NCI-H1092 (cell line): Measurements from ENCODE around the gene LCK.

ENCODE experiments used
- DNase-seq: peaks from one replicate; lab custom pipeline; 2025; lab: John Stamatoyannopoulos, UW

Gene LCK

DNA sequence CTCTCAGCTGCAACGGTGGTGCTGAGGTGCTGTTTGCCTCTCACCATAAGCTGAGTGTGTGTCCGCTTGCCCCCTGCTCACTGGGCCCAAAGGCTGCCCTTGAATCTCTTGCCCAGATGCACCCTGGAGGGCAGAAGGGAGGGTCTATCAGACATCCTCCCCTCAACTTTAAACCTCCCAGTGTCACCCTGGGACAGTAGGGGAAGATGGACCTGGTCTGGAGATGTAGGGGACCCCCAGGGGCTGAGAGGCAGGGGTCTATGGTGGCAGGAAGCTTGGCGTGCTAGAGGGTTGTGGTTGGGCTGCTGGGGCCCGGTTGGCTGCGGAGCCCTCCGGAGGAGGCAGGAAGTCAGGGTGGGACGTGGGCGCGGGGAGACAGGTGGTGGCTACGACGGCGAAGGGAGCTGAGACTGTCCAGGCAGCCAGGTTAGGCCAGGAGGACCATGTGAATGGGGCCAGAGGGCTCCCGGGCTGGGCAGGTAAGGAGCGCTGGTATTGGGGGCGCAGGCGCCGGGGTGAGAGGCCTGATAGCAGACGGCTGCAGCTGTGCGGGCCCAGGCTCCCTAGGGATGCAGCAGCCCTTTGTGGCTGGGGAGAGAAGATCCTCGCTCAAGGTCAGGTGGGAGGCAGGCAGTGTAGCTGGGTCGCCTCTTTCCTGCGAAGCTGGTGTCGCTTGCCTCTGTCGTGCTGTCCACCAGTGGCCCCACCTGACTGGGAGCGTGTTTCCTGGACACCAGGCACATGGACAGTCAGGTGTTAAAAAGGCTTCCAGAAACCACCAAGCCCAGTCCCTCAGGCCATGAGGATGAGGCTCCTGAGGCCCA lies at the start of gene LCK:
LCK (plus strand) TSS at position 373 of the 824 bp plus-strand sequence. CDS start 23,065 bp downstream, outside the sequence.
- no peak for DNase-seq

DNA sequence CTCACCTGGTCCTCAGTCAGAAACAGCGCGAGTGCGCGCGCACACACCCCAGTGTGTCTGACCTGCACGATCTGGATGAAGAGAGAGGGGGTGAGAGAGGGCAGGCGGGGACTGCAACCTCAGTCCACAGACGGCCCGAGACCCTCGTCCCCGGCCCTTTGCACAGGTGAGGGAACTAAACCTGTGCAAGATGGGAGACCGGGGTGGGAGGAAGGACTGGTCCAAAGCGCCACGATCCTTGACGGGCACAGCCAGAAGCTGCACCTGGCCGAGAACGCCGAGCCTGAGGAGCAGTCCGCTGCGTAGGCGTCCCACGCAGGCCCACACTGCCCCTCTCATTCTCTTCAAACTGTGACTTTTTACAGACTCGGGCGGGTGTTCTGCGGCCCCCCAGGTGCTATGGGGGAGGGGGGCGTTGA lies 46.1 kb upstream of the LCK start:
- DNase-seq, result no peak

DNA sequence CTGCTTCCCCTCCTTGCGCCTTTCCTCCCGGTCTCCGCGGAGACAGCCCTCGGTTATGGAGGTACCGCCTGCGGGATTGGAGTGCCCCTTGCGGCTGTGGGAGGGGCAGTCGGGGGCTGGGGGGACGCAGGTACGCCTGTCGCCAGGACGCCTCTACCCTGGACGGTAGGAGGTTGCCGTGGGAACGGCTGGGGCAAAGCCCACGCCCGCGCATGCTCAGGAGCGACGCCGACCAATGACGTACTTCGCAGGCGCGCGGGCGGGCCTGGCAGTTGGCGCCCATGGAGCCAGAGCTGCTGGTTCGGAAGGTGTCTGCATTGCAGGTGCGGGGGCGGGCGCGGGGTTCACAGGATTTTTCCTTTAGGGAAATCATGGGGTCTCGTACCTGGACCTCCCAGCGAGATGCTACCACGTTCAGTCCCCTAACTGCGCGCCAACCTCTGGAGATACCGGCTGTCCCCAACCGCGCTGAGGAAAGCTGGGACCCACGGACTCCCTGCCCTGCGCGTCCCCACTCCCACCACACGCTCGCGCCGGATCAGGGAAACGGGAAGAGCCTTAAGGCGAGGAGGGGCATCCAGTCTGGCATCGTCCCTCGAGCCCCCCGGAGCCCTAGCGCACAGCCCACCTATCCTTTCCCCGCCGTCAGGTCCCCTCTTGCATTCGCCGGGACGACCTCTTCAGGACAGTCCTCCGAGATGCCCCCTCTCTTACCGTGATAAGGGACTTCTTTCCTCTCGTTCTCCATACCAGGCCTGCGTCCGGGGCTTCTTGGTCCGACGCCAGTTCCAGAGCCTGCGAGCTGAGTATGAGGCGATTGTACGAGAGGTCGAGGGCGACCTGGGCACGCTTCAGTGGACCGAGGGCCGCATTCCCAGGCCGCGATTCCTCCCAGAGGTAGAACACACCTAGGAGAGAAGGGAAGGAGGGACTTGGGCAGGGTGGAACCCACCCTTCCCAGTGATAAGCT lies 45.4 kb upstream of the LCK start, which contains the start of gene IQCC:
IQCC (plus strand) TSS at position 271 of the 970 bp plus-strand sequence; CDS start at position 282, 11 bp downstream.
- peak; percentile 95 for DNase-seq

DNA sequence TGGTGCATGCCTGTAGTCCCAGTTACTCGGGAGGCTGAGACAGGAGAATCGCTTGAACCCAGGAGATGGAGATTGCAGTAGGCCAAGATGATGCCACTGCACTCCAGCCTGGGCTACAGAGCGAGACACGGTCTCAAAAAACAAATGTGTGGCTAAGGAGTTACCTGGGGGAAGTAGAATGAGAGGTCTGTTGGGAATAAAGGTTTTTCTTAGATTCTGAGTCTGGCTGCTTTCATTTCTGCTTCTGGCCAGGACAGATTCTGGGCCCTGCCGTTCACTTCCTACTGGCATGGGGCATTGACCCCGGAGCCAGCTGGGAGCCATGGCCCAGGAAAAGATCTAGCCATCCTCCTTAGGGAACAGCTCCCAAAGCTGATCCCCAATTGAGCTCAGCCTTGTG lies 42.6 kb upstream of the LCK start:
- no peak for DNase-seq

DNA sequence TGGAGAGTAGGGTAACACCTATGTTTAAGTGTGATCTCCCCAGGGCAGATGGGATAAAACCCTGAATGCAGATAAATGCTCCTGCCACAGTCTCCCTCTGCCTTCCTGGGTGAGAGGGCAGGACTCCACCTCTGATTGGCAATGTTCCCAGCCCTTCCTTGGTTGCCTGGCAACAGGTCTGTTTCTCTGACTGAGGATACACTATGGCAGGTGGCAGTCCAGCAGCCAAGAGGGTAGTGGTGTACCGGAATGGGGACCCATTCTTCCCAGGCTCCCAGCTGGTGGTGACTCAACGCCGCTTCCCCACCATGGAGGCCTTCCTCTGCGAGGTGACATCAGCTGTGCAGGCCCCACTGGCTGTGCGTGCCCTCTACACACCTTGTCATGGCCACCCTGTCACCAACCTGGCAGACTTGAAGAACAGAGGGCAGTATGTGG lies 42.2 kb upstream of the LCK start, which contains the start of gene DCDC2B:
DCDC2B (plus strand) TSS at position 199 of the 438 bp plus-strand sequence; CDS start at position 204, 5 bp downstream.
- peak; percentile 90 for DNase-seq

DNA sequence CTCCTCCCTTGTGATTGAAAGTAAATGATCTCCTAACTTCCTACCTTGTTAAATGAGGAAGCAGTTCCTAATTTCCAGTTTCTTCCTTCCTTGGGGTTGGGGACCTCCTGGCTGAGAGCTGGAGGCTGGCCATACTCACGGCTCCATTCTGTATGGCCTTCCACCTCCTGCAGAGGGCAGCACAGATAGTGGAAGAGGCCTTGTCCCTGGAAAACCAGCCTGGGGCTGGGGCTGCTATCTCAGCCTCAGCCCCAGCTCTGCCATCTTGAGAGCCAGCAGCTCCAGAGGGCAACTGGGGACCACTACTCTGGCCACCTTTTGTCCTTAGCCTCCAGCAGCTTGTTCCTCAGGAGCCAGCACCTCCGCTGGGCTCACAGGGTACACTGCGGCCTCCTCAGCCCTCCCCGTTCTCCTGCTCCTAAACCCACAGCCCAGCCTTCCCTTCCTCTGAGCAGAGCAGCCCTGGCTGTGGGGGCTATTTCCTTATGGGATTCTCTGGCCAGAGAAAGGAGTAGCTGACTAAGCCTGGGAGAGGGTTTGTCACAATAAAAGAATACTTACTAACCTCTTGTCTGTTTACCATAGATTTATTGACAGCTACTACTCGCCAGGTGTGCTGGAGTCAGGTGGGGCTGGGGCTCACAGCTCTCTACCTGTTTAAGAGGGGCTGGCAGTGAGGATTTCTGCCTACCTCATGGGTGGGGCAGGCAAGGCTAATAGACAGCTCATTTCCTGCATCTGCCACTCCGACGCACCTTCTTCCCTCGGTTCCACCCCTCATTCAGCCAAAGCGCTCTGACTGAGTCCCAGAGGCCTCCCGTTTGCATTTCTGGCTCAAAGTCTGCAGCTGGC lies 35.2 kb upstream of the LCK start:
- peak; percentile 50 for DNase-seq

DNA sequence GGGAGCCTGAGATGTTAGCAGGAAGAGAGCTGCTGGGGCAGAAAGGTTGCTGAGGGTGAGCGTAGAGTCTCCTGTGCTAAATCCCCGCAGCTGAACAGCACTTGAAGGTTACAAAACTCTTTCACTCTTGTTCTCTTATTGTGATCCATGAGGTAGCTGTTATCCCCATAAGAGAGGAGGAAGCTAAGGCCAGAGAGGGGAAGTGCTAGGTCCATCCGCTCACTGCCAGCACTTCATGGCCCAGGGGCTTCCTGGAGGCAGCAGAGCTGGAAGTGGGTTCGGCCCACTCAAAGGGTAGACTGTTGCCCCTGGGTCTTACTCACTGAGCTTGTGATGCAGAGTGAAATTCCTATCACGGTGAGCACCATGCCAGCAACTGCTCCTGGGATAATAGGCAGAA lies 34.5 kb upstream of the LCK start:
- DNase-seq, result no peak

DNA sequence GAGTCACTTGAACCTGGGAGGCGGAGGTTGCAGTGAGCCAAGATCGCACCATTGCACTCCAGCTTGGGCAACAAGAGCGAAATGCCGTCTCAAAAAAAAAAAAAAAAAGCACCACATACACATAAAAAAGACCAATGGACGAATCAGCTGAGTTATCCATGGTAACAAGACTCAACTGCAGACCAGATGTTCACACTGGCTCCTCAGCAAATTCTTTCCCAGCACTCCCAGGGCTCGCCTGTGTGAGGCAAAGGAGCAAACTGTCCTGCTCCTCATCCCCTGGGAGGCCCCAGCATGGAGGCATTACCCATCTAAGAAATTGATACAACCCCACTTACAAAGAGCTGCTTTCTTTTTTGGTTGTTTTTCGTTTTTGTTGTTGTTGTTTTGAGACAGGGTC lies 32.0 kb upstream of the LCK start:
- DNase-seq, result no peak

DNA sequence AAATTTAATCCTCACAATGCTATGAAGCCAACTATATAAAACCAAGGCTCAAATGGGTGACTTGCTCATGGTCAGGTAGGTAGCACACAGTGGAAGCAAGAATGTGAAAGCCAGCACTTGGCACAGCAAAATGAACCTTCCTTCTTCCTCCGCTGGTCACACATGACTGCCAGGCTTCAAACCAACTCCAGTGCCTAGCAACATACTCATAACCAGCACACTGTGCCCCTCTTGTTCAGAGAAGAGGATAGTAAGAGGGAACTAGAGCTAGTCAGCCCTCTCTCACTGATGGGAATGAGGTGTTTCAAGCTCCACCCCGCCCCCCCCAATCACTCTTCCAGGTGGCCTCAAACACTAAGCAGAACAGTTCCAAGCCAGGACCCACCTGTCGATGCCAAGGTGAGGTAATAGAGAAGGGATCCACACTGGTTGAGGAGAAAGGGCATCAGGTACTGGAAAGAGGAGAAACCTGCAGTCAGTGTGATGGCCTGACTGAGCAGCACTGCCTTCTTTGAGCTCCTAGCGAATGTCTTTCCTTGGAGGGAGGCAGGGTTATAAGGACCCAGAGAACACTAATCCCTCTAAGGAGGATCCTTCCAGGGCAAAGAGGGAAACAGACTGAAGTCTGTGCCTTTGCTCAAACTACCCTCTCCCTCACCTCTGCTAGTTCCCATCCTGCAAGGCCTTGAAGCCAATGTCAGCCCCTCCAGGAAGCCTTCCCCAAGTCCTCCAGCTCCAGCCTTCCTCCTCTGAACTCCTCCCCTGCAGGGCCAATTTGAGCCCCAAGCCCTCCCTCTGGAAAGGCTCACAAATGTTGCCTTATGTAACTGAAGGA lies 30.1 kb upstream of the LCK start:
- DNase-seq, result no peak

DNA sequence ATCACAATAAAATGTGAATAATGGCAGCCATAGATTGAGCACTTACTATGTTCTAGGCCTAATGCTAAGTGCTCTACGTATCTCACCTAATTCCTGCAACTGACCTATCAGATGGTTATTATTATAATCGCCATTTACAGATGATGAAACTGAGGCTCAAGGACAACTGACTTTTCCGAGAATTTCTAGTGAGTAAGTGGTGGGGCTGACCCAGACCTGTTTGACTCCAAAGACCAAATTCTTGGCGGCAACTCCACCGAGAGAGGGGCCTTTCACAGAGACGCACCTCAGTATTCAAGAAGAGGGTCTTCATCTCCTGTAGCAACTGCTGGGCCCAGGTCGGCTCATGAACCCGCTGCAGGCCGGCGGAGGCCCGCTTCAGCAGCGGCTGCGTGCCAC lies 29.5 kb upstream of the LCK start:
- DNase-seq, result no peak

DNA sequence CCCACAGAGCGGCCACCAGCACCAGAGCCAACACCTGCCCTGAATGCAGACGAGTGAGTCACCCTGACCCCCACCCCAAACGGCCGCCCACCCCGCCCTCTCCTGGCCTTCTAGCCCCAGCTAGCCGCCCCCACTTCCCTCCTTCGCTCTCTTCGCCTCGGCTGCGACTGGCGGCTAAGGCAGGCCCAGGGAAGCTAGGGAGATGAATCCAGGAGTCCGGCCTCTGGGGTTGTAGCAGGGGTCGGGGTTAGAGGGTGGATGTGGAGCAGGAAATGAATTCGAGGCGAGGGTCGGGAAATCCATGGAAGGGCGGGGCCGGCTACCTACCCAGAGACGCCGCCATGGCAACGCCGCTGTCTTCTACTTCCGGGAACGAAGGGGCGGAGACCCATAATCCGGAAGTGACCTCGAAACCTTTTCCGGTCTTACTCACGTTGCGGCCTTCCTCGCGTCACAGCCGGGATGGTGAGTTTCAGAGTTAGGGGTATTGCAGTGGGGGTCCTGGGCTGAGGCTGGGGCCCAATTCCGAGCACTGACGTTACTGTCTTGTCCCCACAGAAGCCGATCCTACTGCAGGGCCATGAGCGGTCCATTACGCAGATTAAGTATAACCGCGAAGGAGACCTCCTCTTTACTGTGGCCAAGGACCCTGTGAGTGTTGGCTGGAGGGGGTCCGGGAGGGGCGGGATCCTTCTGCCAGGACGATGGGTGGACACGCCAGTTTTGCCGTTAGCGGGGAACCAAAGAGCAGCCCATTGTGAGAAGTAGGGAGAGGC lies 28.9 kb upstream of the LCK start, which contains the start of the genes EIF3I and TMEM234:
EIF3I (plus strand) TSS at position 428 of the 776 bp plus-strand sequence; CDS start at position 463, 35 bp downstream.
TMEM234 (minus strand) TSS at position 374 of the 776 bp plus-strand sequence; CDS start at position 343, 31 bp downstream.
- DNase-seq, result peak; percentile 95

DNA sequence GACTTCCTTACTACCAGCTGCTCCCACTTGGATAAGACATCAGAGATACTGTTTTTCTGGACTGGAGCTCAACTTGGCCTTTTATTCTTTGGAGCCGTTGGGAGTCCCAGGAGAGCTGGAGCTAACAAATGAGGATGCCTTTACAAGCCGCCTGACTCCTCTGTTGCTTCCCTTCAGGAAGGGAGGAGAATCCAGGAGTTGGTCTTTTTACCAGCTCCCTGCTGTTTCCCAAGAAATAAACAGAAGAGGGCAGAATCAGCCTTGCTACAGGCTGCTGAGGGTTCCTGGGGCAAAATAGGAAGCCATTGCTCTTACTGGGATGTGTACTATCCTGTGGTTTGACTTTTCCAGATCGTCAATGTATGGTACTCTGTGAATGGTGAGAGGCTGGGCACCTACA lies 27.4 kb upstream of the LCK start:
- no peak for DNase-seq

DNA sequence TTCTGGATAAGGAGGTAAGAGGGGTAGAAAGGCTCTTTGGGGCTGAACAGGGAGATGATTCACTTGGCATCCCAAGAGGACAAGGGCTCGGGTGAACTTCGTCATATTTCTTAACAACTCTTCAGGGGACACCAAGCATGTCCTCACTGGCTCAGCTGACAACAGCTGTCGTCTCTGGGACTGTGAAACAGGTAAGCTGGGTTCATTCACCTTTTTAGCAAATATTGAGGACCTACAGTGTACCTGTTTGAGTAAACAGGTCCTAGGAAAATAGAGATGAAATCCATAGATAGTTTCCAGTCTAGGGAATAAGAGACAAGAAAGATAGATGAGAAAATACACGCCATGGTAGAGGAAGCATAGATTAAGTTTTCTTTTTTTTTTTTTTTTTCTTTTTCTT lies 26.8 kb upstream of the LCK start:
- no peak for DNase-seq

DNA sequence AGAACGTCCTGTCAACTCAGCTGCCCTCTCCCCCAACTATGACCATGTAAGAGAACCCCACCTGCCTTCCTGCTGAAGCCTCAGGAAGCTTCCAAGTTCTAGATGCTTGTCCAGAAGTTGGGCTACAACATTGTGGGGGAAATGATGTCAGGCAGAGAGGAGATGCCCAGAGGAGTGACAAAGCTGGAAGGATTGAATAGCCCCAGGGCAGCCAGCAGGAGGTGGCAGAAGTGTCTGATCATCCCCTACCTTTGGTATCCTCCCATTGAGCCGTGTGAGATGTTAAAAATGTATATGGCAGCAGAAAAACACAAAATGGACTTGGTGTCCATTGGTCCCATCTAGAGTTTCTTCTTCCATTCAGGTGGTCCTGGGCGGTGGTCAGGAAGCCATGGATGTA lies 22.3 kb upstream of the LCK start:
- no peak for DNase-seq

DNA sequence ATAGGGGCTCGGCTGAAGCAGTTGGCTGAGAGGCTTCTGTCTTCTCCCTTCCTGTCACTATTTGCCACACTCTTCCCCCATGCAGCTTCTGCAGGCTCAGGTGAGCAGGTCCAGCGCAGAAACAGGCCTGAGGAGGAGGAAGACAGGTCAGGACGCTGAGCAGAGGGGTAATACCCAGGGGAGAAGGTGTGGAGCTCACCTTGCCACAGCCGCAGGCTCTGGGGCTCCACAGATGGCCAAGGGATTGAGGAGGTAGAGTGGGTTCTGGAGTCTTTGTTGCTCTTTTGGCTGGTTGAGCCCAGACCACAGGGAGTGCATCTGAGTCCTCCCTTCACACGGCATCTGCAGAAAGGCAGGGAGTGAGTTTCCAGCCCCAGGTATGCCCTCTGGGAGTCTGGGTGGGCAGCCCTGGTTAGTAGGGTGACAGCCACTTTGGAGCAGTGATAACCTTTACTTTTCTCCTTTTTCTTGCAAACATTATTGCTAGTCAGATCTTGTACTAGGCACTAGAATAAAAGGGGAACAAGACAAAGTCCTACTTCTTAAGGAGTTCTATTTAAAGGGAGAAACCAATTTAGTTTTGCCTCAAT lies 19.1 kb upstream of the LCK start:
- DNase-seq, result no peak

DNA sequence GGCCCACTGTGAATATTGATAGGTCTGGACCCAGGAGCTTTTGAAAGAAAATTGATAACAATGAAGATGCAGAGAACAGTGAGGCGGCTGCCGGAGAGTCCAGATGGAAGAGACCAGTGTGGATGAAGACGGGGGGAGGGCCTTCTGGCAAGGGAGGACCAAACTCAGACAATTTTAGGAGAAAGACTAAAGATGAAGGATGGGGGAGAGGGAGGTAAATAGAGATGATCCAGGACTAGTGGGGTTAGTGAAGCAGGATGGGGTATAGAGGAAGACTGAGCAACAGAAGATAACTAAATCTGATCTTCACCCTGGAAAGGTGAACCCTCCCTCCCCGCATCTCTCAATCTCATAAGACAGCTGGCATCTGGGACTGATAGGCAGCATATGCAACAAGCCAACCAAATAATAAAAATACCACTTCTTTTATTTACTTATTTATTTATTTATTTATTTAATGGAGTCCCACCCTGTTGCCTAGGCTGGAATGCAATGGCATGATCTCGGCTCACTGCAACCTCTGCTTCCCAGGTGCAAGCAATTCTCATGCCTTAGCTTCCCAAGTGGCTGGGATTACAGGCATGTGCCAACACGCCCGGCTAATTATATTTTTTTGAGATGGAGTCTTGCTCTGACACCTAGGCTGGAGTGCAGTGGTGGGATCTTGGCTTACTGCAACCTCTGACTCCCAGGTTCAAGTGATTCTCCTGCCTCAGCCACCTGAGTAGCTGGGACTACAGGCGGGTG lies 18.3 kb upstream of the LCK start:
- no peak for DNase-seq

DNA sequence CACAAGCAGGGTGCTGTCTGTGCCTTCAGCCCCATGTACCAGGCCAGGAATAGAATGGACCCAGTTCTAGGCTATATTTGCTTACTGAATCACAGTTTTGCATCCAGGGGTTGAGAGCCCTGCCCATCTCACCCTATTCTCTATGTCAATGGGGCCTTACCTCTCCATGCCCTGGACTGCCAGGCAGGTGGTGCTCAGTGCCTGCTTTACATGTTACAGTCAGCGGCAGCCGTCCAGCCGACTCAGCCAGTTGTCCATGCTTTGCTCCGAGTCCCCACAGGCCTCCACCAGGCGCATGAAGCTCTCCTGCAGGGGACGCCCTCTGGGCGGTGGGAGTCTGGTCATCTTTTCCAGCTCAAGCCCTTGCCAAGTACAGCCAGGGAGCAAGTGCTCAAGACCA lies 16.3 kb upstream of the LCK start:
- no peak for DNase-seq

DNA sequence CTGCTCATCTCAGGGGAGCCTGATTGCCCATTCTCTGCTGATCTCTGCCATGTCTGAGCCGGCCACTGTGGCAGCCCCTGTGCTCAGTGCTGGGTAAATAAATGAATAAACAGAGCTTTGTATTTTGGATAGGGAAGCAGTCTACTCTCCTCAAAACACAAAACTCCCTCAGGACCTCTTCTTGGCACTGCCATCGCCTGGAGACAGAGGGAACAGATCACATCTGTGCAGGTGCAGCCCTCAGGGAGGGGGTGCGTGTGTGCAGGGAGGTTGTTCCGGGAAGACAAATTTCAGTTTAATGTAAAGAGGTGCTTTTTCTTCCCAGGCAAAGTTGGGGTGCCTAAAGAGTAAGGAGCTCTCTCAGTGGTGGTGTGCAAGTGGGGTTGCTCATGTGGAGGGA lies 11.7 kb upstream of the LCK start:
- DNase-seq, result peak; percentile 33

DNA sequence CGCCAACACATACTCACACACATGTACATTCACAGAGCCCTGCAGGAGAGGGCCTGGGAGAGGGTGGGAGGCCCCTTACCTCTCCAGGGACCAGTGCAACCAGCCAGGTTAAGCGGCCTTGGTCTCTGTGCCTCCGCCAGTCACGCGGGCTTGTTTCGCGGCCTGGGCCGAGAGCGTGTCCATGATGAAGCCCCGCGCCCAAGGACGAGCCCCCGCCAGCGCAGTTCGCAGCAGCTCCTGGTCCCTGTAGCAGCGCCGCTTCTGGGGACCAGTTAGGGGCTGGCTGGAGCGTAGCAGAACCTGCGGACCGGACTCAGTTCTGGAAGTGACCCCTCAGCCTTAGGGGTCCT lies 11.3 kb upstream of the LCK start:
- peak; percentile 44 for DNase-seq
